CD4-positive, alpha-beta T cell treated with Interleukin-6 at 100 ng/mL for 8 hours (primary cell): Measurements from ENCODE around the gene UNC13D.

Experiments
- DNase-seq: peaks from one replicate; pipeline ENCODE4 v3.0.0-alpha.2; 2020; ENCODE audit warnings: mixed read lengths, low spot score

UNC13D gene

DNA sequence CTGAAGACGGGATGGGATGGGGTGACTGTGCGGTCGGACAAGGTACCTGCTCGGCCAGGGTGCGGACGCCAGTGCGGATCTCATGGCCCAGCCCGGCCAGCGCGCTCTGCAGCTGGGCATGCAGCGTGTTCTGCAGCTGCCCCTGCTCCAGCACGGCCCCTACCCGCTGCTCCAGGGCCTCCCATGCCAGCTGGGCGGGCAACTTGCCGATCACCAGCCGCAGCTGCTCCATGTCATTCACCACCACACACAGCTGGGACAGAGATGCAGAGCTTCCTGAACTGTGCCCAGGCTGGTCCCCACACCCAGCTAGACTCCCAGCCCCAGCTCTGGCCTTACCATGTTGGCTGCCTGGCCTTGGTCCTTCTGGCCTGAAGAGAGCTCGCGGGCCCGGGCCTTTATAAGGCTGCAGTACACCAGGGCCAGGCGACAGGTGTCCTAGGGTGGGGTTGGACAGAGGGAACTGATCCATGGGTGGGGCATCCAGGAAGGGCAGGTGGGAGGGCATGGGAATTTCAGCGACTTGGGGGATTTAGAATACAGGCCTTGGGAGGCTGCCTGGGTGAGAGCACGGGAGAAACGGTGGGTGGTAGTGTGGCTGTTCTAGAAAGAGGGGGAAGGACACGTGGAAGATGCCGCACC, 9.8 kb downstream of the UNC13D start:
- DNase-seq, result no peak

- peak; percentile 37 for DNase-seq
These were observed 11.4 kb downstream of the UNC13D start for GRCh38 chr17:75832652-75833400.

DNA sequence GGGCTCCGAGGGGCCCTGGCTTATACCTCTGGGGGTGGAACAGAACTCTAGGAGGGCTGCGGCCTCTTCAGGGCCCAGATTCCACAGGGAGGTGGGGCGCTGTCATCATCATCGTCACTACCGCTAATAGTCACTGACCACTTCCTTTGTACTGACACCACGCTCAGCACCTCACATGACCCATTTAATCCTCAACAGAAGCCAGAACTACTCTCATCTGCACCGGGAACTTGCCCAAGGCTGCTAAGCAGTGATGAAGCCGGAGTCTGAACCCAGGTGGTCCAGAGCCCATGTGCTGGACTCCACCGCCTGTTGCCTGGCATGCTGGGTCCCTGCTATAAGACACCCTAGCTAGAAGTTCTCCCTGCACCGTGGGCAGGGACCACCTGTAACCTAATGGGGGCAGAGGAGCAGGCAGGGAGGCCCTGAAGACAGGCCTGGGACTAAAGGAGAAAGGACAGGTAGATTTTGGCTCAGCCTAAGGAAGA, 12.0 kb downstream of the UNC13D start:
- peak; percentile 43 for DNase-seq

GRCh38 chr17:75831032-75831571, 13.1 kb downstream of the UNC13D start:
- DNase-seq, result no peak

- no peak for DNase-seq
These were observed 13.8 kb downstream of the UNC13D start for GRCh38 chr17:75830164-75831031.

DNA sequence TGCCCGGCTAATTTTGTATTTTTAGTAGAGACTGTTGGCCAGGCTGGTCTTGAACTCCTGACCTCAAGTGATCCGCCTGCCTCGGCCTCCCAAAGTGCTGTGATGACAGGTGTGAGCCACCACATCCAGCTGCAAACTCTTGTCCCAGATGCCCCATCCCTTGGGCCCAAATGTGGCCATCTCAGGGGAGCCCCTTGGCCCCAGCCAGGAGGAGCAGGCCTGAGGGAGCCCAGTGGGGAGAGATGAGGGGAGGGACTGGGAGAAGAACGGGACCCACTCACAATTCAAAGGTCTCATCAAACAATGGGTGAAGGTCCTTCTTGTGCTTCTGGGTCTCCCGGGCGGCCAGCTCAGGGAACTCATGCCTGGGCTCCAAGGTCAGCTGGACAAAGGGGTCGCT, 14.5 kb downstream of the UNC13D start:
- DNase-seq, result no peak

GRCh38 chr17:75828741-75829140, 15.5 kb downstream of the UNC13D start:
- DNase-seq, result no peak

DNA sequence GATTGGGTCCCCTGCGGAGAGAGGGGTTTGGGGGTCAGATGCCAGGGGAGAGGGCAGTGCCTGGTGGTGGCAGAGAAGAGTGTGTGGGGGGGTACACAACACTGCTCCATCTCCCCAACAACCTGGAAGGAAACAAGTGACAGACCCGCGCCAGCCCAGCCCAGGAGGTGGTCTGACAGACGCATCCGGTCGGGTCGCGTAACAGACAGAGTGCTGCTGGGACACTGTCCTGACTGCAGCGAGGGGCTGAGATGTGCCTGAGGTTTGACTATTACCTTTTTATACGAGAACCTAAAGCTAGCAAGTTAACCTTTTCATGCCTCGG, 16.2 kb downstream of the UNC13D start:
- DNase-seq, result no peak

DNA sequence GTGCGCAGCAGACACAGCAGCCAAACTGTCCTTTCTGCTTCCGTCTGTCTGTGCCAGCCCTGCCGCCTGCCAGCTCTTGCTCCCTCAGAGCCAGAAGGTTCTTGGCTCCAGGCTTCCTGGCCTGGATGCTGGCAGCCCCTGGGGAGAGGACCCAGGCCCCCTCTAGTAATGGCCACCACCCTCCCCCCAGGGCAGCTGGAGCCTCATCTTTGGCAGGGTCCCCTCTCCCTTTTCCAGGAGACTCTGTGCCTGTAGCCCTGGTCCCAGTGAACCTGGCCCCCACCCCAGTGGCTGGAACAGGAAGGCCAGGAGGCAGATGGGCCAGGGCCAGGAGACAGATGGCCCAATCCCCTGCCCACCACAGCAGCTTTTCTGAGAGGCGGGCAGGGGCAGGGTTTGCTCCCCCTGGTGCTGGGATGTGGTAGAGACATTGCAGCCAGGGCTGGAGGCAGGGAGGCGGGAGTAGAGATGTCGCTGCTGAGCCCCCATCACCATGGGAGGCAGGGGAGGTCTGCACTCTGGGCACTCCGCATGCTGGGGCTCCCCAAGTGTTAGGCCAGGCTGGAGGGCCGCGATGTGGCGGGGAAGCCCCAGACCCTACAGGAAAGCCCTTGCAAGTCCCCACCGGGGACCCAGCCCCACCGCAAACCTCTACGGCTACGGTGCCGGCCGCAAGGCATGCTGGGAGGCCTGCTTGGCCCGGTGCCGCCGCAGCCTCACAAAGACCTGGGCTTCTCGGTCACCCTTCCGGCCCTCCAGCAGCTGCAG, 16.7 kb downstream of the UNC13D start:
- DNase-seq, result peak; percentile 62

DNA sequence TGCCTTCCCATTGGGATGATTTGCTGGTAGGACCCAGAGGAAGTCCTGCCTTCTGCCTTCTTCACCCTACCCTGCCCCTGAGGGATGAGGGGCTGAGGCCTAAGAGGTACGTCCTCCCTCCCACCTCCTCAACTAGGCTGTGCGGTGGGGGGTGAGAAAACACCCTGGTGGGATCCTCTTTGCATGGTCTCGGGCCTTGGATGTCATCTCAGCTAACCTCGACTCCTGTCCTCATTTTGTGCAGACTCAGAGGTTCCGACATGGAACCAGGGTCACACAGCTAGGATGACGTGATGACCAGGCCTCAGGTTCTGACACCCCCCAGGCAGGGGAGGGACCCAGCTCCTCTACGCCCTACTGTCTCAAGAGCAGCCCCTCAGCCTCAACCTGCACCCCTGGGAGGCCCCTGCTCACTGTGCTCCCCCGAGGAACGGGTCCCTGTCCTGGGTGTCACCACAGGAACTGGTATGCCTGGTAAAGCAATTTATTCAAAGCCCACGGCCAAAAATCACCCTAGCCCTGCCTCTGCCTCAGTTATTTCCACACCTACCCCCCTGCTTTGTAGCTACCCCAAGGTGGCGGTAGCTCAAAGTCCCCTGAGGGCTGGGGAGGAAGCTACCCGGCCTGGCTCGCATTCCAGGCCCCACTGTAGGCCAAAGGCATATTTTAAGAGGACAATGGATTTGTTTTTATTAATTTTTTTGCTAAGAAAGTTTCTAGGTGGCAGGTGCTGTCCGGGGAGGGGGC, 17.5 kb downstream of the UNC13D start:
- DNase-seq, result no peak

GRCh38 chr17:75825748-75826370, 18.3 kb downstream of the UNC13D start:
- no peak for DNase-seq

GRCh38 chr17:75825149-75825552, 19.1 kb downstream of the UNC13D start:
- DNase-seq, result no peak

DNA sequence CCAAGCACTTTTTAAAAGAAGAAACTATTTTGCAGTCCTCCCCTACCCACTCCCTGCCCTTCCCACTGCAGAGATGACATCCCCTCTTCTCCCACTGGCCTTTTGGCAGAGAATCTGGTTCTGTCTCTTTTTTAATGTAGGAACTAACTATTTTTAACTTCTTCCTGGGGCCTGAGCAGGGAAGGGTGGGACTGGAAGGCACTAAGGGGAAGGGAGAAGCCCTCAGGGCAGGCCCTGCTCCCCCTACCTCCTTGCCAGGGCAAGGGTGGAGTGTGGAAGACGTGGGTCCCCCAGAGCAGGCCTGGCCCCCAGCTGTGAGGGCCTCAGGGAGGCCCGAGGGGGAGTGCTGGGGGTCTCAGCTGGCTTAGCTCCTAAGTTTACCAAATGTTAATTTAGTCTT, 19.5 kb downstream of the UNC13D start:
- DNase-seq, result no peak

DNA sequence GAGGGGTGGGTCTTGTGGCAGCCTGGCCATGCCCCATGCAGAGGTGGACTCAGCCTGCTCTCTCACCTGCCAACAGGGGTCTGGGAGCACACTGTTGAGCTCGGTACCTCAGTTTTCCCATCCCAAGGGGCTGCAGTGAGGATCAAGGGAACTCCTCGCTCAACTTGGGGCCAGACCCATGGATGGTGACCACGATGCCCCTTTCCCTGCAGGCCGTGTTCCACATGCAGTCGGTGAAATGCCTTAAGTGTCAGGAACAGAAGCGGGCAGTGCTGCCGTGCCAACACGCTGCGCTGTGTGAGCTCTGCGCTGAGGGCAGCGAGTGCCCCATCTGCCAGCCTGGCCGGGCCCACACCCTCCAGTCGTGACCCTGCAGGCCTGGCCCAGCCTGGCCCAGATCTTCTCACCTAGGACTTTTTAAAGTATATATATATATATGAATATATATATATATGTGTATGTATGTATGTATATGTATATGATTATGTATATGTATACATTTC, 20.1 kb downstream of the UNC13D start:
- no peak for DNase-seq

DNA sequence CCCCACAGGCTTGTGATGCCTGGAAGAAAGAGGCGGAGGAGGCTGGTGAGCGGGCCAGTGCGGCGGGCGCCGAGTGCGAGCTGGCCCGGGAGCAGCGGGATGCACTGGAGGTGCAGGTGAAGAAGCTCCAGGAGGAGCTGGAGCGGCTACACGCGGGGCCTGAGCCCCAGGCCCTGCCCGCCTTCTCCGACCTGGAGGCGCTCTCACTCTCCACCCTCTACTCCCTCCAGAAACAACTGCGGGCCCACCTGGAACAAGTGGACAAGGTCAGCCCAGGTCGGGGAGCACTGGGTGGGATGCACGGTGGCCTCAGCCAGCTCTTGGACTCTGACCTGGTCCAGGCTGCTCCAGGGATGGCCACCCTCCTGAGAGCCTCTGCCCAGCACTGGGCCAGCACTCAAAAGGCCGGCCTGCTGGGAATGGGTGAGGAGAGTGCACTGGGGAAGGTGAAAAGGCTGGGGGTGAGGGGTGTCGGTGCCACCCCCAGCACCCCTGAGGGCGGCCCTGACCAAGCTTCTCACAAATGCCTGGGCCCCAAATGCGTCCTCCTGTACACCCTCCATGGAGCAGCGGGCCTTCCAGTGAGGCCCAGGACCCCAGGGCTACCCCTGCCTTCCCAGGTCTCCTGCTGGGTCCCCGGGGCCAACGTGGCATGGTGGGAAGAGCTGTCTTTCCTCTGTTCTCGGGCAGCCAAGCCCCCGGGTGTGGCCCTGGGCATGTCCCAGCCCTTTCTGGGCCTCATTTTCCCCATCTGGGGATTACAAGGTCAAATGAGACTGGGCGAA, 20.8 kb downstream of the UNC13D start:
- DNase-seq, result no peak

- DNase-seq, result no peak
These were observed 21.4 kb downstream of the UNC13D start for GRCh38 chr17:75822800-75823166.

DNA sequence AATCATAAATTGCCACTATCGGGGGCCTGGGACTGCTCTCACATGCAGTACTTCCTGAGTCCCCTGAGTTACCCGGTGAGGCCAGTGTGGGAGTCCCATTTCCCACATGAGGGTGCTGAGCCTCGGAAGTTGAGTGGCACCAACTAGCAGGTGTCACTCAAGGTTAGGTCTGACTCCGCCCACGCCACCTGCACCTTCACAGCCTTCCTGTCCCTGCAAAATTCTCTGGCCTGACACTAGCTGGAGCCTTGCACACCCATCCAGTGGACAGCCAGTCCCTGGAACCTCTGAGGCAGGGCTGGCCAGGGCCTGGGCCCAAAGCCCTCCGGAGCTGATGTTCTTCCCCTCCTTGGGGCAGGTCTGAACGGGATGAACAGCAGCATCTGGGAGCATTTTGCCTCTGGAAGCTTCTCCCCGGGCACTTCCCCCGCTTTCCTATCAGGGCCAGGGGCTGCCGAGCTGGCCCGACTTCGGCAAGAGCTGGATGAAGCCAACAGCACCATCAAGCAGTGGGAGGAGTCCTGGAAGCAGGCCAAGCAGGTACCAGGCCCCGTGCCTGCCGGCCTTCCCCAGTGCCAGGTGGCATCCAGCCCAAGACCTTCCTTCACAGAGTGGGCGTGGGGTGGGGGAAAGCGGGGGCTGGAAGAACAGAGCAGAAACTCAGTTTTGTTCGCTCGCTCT, 21.9 kb downstream of the UNC13D start:
- DNase-seq, result peak; percentile 47

DNA sequence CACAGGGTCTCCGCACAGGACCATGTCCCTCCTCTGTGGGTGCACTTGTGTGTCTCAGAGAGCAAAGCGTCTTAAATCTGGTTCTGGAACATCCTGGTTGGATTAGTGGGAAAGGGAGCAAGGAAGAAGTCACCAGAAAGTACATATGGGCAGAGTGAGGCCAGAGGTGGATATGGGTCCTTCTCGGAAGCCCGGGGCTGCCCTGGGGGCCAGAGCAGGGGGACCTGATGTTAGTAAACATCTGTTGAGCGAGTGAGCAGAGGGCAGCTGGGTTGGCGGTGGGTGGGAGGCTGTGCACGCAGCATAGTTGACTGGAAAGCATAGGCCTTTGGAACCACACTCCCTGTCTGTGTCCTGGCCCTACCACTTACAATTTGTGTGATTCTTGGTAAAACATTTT, 22.7 kb downstream of the UNC13D start:
- DNase-seq, result no peak
